T-cell (primary cell): ENCODE results near the gene DMAP1. TPM values are rescaled to one million over a fixed set of nuclear protein-coding genes. Genes with fewer than 3 reads are reported as not detected.

Experiments used
- ATAC-seq, 4 experiments: fragments of 200-7000 bp in 3 of 4; fragments of 150-1000 bp in 1 of 4; cut with Tn5 transposase; replicated peaks in 1 of 4; 1 replicate in 3 of 4; 2 replicates in 1 of 4; pipeline ENCODE4 v1.10.0; 2021; ENCODE audit warnings: moderate library complexity in 3 of 4, mild to moderate bottlenecking in 2 of 4, moderate number of reproducible peaks in 1 of 4
- CTCF ChIA-PET, 2 donors: fragments of 300-600 bp; sonication (Branson Sonifier 250); formaldehyde crosslinking; loops; one replicate each; lab custom pipeline; 2022; ENCODE audit warnings: antibody characterized with exemption in 2 of 2; lab: Charles Lee
- POLR2A ChIA-PET, 2 donors: fragments of 300-600 bp; sonication (Branson Sonifier 250); formaldehyde crosslinking; loops; one replicate each; lab custom pipeline; 2022; ENCODE audit warnings: antibody characterized with exemption in 2 of 2; lab: Charles Lee
- DNase-seq, 35 experiments: peaks; one replicate each; pipeline versions ENCODE4 v3.0.0 to v3.0.0-alpha.2; 2013 to 2023
- H3K27ac ChIP-seq: one replicate; pipeline ENCODE4 v1.5.1; 2013; ENCODE audit warnings: low read length
- H3K27me3 ChIP-seq, 2 experiments: replicated peaks in 1 of 2; 1 replicate in 1 of 2; 2 replicates in 1 of 2; pipeline versions ENCODE4 v1.6.1 to v1.7.0; 2013; ENCODE audit warnings: low read length in 1 of 2, mixed read lengths in 1 of 2; ENCODE audit not compliant: control insufficient read depth in 2 of 2, insufficient read depth in 2 of 2; ENCODE audit errors: extremely low read depth in 1 of 2
- H3K36me3 ChIP-seq, 2 donors: 1 replicate in 1 of 2; 2 replicates in 1 of 2; pipeline versions ENCODE4 v1.6.1 to v1.7.0; 2013; ENCODE audit warnings: low read length in 1 of 2; ENCODE audit not compliant: control insufficient read depth in 2 of 2, insufficient read depth in 1 of 2; ENCODE audit errors: extremely low read depth in 1 of 2
- H3K4me1 ChIP-seq, 2 experiments: 1 replicate in 1 of 2; 2 replicates in 1 of 2; pipeline versions ENCODE4 v1.6.1 to v1.7.0; 2013; ENCODE audit warnings: low read length in 2 of 2, mixed read lengths in 1 of 2; ENCODE audit not compliant: insufficient read depth in 2 of 2, control insufficient read depth in 1 of 2; ENCODE audit errors: extremely low read depth in 1 of 2
- H3K4me3 ChIP-seq, 2 donors: 1 replicate in 1 of 2; 2 replicates in 1 of 2; pipeline versions ENCODE4 v1.5.1 to v1.7.0; 2013; ENCODE audit warnings: mild to moderate bottlenecking in 2 of 2, low read length in 1 of 2, moderate library complexity in 1 of 2; ENCODE audit not compliant: control insufficient read depth in 1 of 2; ENCODE audit errors: extremely low read depth in 1 of 2
- H3K9me3 ChIP-seq: 2 replicates; pipeline ENCODE4 v1.7.0; 2013
- H3K27ac Mint-ChIP-seq, 2 donors: one replicate each; pipeline ENCODE4 v1.8.0; 2020 to 2021; ENCODE audit warnings: mild to moderate bottlenecking in 2 of 2, mixed read lengths in 2 of 2
- H3K27me3 Mint-ChIP-seq, 2 donors: one replicate each; pipeline ENCODE4 v1.8.0; 2021 to 2022; ENCODE audit warnings: mixed read lengths in 2 of 2
- H3K36me3 Mint-ChIP-seq: one replicate; pipeline ENCODE4 v1.8.0; 2021; ENCODE audit warnings: mixed read lengths
- H3K4me1 Mint-ChIP-seq, 3 donors: one replicate each; pipeline ENCODE4 v1.8.0; 2020 to 2022; ENCODE audit warnings: mixed read lengths in 3 of 3, mild to moderate bottlenecking in 1 of 3
- H3K4me3 Mint-ChIP-seq, 3 donors: one replicate each; pipeline ENCODE4 v1.8.0; 2020 to 2022; ENCODE audit warnings: mild to moderate bottlenecking in 3 of 3, mixed read lengths in 3 of 3, moderate library complexity in 3 of 3
- H3K9me3 Mint-ChIP-seq, 3 donors: one replicate each; pipeline ENCODE4 v1.8.0; 2020 to 2022; ENCODE audit warnings: mixed read lengths in 3 of 3
- WGBS: methylation state at CpG from one replicate; pipeline ENCODE4 v1.1.5; 2013; ENCODE audit warnings: missing lambda C conversion rate; ENCODE audit not compliant: insufficient coverage; 5-methylcytosine and 5-hydroxymethylcytosine counted together
- total RNA-seq, 35 experiments: library from RNA in 6 of 35; stranded (reverse) in 6 of 35; fragments of 120-200 nt in 1 of 35; gene quantifications; one replicate each; pipeline versions ENCODE4 v1.2.1 to v1.2.4 and lab custom pipeline; 2013 to 2026

DMAP1 gene
- total RNA-seq, 5 donors from 2014 or later (not counting 1 experiment from before 2014, with no cell fraction given): 60.3 to 79.9 (median 75.3) TPM

- no CpG with 5 or more reads among the region's 1 CpG for WGBS
- Mint-ChIP-seq H3K4me3 (no peak overlapping the region), H3K27me3 (no peaks in the 10 kb centered on the region), H3K36me3 (peaks cover 8% of the 10 kb centered on the region), H3K4me1 (peaks cover 8 to 29% (median 12%) of the 10 kb centered on the region in 3 donors), H3K9me3 (no peaks in the 10 kb centered on the region), H3K27ac (no peak overlapping the region)
- Histone ChIP-seq H3K27ac (no peak overlapping the region), H3K9me3 (no peaks in the 10 kb centered on the region), H3K36me3 (no peaks in the 10 kb centered on the region), H3K4me3 (no peak overlapping the region), H3K4me1 (peaks cover 0 to 3% of the 10 kb centered on the region in 2 experiments), H3K27me3 (no peaks in the 10 kb centered on the region)
- ATAC-seq (no peak), DNase-seq (no peak)
- ChIA-PET POLR2A (interaction anchor here in 1 of 2 donors (0.5 kb wide), 1 partner anchor 62 kb away, joined by 3 read pairs; no protein-coding TSS in a partner anchor), CTCF (no interaction called here)
These were observed 54.8 kb downstream of the DMAP1 start for GRCh38 chr1:44268054-44268453.

Other genes starting within 250 kb of the DMAP1 start
- gene DPH2, start 243.5 kb upstream of the DMAP1 start, total RNA-seq: 10 to 100 TPM; 22.1 to 46.6 (median 41.8) TPM
- 10 to 100 TPM; 57.5 to 88.6 (median 69.5) TPM for gene ATP6V0B, start 238.5 kb upstream of the DMAP1 start, total RNA-seq
- gene B4GALT2, start 234.3 kb upstream of the DMAP1 start, total RNA-seq: 1 to 10 TPM; 1.2 to 5.3 (median 3.1) TPM
- gene CCDC24, start 221.9 kb upstream of the DMAP1 start, total RNA-seq: 1 to 10 TPM in 3 of 5 donors, under 1 TPM in 2; 0.50 to 4.3 (median 1.7) TPM
- gene SLC6A9, start 182.0 kb upstream of the DMAP1 start, total RNA-seq: 1 to 10 TPM in 4 of 5 donors, not detected in 1; 1.4 to 8.2 (median 6.3) TPM
- gene KLF17, start 94.7 kb upstream of the DMAP1 start, total RNA-seq: not detected
- gene KLF18, start 71.8 kb upstream of the DMAP1 start, total RNA-seq: not detected
- gene ERI3, start 141.8 kb downstream of the DMAP1 start, total RNA-seq: 10 to 100 TPM; 29.3 to 39.4 (median 33.0) TPM
- gene RNF220, start 191.8 kb downstream of the DMAP1 start, total RNA-seq: 100 to 1,000 TPM in 4 of 5 donors, 10 to 100 TPM in 1; 97.1 to 138 (median 127) TPM